Suprapubic skin (tissue), 4 donors: Measurements from ENCODE around the gene CRIP2.

Source experiments
- CTCF ChIP-seq, 2 donors: fragments of 200-600 bp in 1 of 2; fragments of 450-650 bp in 1 of 2; sonication (generic) in 1 of 2; IDR thresholded peaks; one replicate each; pipeline ENCODE4 v1.5.1; 2016 to 2019; ENCODE audit warnings: antibody characterized with exemption in 2 of 2, mild to moderate bottlenecking in 1 of 2, moderate library complexity in 1 of 2
- EP300 ChIP-seq: sonication (generic); formaldehyde crosslinking; IDR thresholded peaks from one replicate; pipeline ENCODE4 v1.6.1; 2017; ENCODE audit warnings: antibody characterized with exemption
- POLR2AphosphoS5 ChIP-seq, 3 donors: sonication (generic); formaldehyde crosslinking; IDR thresholded peaks; one replicate each; pipeline ENCODE4 v1.6.1; 2017; ENCODE audit warnings: antibody characterized with exemption in 3 of 3

- TF ChIP-seq CTCF (IDR thresholded peaks at IDR 0.05) (no peak), POLR2AphosphoS5 (IDR thresholded peaks at IDR 0.05) (no peak), EP300 (no peak)
These were observed 24.0 kb downstream of the CRIP2 start for GRCh38 chr14:105498430-105499255.
